ENCODE measurements around the gene SLC12A3. TPM values are rescaled to one million over a fixed set of nuclear protein-coding genes. Genes with fewer than 3 reads are reported as not detected.

The SLC12A3 gene
- total RNA-seq, 4 donors from 2014 or later: not detected

- TF ChIP-seq, protein P1, sequence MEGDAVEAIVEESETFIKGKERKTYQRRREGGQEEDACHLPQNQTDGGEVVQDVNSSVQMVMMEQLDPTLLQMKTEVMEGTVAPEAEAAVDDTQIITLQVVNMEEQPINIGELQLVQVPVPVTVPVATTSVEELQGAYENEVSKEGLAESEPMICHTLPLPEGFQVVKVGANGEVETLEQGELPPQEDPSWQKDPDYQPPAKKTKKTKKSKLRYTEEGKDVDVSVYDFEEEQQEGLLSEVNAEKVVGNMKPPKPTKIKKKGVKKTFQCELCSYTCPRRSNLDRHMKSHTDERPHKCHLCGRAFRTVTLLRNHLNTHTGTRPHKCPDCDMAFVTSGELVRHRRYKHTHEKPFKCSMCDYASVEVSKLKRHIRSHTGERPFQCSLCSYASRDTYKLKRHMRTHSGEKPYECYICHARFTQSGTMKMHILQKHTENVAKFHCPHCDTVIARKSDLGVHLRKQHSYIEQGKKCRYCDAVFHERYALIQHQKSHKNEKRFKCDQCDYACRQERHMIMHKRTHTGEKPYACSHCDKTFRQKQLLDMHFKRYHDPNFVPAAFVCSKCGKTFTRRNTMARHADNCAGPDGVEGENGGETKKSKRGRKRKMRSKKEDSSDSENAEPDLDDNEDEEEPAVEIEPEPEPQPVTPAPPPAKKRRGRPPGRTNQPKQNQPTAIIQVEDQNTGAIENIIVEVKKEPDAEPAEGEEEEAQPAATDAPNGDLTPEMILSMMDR (IDR thresholded peaks at IDR 0.05; ENCODE audit: low read depth): no peak
Observed at GRCh38 chr16:56916571-56917403, 51.8 kb downstream of the SLC12A3 start.

- TF ChIP-seq, protein P1 (IDR thresholded peaks at IDR 0.05; ENCODE audit: low read depth): no peak
Observed at GRCh38 chr16:56918467-56919012, 53.5 kb downstream of the SLC12A3 start.

DNA sequence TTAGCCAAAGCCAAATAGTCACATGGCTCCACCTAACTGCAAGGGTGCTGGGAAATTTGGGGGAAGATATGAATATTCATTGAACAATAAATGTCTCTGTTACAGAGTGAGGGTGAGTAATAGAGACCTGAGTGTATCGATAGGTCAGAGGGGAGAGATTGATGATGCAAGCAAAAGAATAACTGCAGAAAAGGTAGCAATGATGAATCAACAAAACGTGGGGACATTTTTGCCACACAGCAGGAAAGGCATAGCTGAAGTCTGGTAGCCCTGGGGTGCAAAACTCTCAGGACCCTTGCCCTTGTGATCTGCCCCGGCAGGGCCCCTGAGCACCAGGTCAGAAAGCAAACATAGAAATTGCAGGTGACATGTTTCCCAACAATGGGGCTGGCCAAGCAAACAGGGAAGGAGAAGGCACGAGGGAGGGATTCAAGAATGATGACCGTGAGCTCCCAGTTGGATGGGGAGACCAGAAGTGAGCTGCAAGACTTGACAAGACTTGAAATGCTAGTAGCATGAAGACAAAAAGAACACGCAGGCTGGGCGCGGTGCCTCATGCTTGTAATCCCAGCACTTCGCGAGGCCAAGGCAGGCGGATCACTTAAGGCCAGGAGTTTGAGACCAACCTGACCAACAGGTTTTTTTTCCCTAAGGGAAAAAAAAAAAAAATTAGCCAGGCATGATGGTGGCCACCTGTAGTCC is 54.2 kb downstream of the SLC12A3 start:
- TF ChIP-seq, protein P1 (IDR thresholded peaks at IDR 0.05; ENCODE audit: low read depth): no peak

- TF ChIP-seq, protein P1 (IDR thresholded peaks at IDR 0.05; ENCODE audit: low read depth): no peak
Observed at GRCh38 chr16:56921571-56921970, 56.6 kb downstream of the SLC12A3 start.

DNA sequence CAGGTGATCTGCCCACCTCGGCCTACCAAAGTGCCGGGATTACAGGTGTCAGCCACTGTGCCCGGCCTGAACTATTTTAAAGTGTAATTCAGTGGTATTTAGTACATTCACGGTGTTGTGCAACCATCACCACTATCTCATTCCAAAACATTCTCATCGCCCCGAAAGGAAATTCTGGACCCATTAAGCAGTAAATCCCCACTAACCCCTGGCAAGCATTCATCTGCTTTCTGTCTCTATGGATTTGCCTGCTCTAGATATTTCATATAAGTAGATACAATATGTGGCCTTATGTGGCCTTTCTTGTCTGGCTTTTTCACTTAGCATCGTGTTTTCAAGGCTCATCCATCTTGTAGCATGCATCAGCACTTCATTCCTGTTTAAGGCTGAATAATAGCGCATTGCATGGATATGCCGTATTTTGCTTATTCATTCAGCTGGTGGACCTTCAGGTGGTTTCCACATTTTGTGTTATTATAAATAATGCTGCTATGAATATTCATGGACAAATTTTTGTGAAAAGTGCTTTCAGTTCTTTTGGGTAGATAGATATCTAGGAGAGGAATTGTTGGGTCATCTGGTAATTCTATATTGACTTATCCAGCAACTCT is 58.6 kb downstream of the SLC12A3 start:
- TF ChIP-seq, protein P1 (IDR thresholded peaks at IDR 0.05; ENCODE audit: low read depth): no peak

DNA sequence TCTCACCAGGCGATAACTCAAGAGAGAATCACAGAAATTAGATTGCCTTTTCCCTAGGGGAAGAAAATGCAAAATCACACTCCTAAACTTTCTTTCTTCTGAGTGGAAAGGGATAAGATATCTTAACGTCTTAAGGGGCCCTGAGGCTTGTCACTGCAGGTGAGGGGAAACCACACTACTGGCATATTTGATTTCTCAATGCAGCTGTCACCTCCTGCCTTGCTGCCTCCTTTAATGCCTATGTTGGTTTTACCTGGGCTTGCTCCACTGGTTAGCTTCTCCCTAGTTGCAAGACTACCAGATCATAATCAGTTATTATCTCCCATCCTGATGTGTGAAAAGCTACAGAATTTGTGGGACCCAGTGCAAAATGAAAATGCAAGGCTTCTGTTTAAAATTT is 62.5 kb downstream of the SLC12A3 start:
- TF ChIP-seq, protein P1 (IDR thresholded peaks at IDR 0.05; ENCODE audit: low read depth): no peak

DNA sequence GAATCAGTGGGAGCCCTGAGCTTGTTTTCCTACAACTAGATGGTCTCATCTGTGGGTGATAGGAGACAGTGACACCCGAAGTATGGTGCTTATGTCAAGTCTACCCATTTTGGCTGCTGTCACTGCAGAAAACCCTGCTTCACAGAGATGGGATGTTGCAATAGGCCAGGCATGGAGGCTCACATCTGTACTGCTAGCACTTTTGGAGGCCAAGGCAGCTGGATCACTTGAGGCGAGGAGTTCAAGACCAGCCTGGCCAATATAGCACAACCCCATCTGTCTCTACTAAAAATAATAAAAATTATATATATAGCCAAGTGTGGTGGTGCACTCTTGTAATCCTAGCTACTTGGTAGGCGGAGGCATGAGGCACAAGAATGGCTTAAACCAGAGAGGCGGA is 64.6 kb downstream of the SLC12A3 start:
- TF ChIP-seq, protein P1 (IDR thresholded peaks at IDR 0.05; ENCODE audit: low read depth): no peak
